MM.1S (cell line): ENCODE results near the gene FITM2.

Source experiments
- DNase-seq: peaks from one replicate; pipeline ENCODE4 v3.0.0-alpha.2; 2015
- H2AFZ ChIP-seq: fragments of 300-600 bp; sonication (generic); 2 replicates; pipeline ENCODE4 v1.6.0; 2016; ENCODE audit warnings: antibody characterized with exemption, low read length
- H3F3A ChIP-seq: fragments of 300-600 bp; sonication (generic); 2 replicates; pipeline ENCODE4 v1.6.1; 2016; ENCODE audit warnings: mild to moderate bottlenecking, antibody characterized with exemption, low read length, moderate library complexity, mixed read lengths; ENCODE audit not compliant: insufficient read depth
- H3K27ac ChIP-seq: fragments of 300-600 bp; sonication (generic); 2 replicates; pipeline ENCODE4 v1.5.1; 2016; ENCODE audit warnings: mild to moderate bottlenecking, low read length
- H3K27me3 ChIP-seq: fragments of 300-600 bp; sonication (generic); replicated peaks from 2 replicates; pipeline ENCODE4 v1.6.0; 2016; ENCODE audit warnings: low read length; ENCODE audit not compliant: insufficient read depth
- H3K36me3 ChIP-seq: fragments of 300-600 bp; sonication (generic); replicated peaks from 2 replicates; pipeline ENCODE4 v1.6.1; 2016; ENCODE audit warnings: mild to moderate bottlenecking, low read length, mixed read lengths; ENCODE audit not compliant: insufficient read depth
- H3K4me1 ChIP-seq: fragments of 300-600 bp; sonication (generic); 2 replicates; pipeline ENCODE4 v1.6.1; 2016; ENCODE audit warnings: low read length, mixed read lengths
- H3K4me2 ChIP-seq: fragments of 300-600 bp; sonication (generic); 2 replicates; pipeline ENCODE4 v1.6.0; 2016; ENCODE audit warnings: low read depth, low read length
- H3K4me3 ChIP-seq: fragments of 300-600 bp; sonication (generic); 2 replicates; pipeline ENCODE4 v1.5.1; 2016; ENCODE audit warnings: low read length, mixed read lengths
- H3K79me2 ChIP-seq: fragments of 300-600 bp; sonication (generic); 2 replicates; pipeline ENCODE4 v1.6.1; 2016; ENCODE audit warnings: mixed run types, low read length, mixed read lengths
- H3K9ac ChIP-seq: fragments of 300-600 bp; sonication (generic); 2 replicates; pipeline ENCODE4 v1.6.1; 2016; ENCODE audit warnings: low read length, mixed read lengths
- H3K9me2 ChIP-seq: fragments of 300-600 bp; sonication (generic); replicated peaks from 2 replicates; pipeline ENCODE4 v1.6.1; 2016; ENCODE audit warnings: mild to moderate bottlenecking, low read length, mixed read lengths; ENCODE audit not compliant: insufficient read depth
- H3K9me3 ChIP-seq: fragments of 300-600 bp; sonication (generic); replicated peaks from 2 replicates; pipeline ENCODE4 v1.6.1; 2016; ENCODE audit warnings: mild to moderate bottlenecking, low read length, mixed read lengths; ENCODE audit not compliant: insufficient read depth
- H4K20me1 ChIP-seq: fragments of 300-600 bp; sonication (generic); 2 replicates; pipeline ENCODE4 v1.6.1; 2016; ENCODE audit warnings: mild to moderate bottlenecking, low read length, moderate library complexity, mixed read lengths; ENCODE audit not compliant: insufficient read depth
- CTCF ChIP-seq: fragments of 300-600 bp; sonication (generic); IDR thresholded peaks from 2 replicates; pipeline ENCODE4 v1.5.1; 2016; ENCODE audit warnings: antibody characterized with exemption, low read length, mixed read lengths
- EZH2 ChIP-seq: fragments of 300-600 bp; sonication (generic); optimal IDR thresholded peaks from 2 replicates; pipeline ENCODE3; 2017; ENCODE audit warnings: low read depth, mild to moderate bottlenecking, antibody characterized with exemption, low read length, mixed read lengths
- EZH2phosphoT487 ChIP-seq: fragments of 300-600 bp; sonication (generic); IDR thresholded peaks from 2 replicates; pipeline ENCODE4 v1.6.1; 2018; ENCODE audit warnings: antibody characterized with exemption, low read length

Gene FITM2

GRCh38 chr20:44336725-44337380 is 25.9 kb upstream of the FITM2 start, which contains the start of gene R3HDML:
Gene R3HDML (plus strand): TSS chr20:44337043. CDS start chr20:44337158, 115 bp downstream.
- Histone ChIP-seq H3F3A (no peaks in the 10 kb centered on the region), H3K4me2 (no peak within 1 kb of the TSS), H3K27me3 (no peaks in the 10 kb centered on the region), H3K27ac (no peak within 1 kb of the TSS), H3K79me2 (no peaks in the 10 kb centered on the region), H4K20me1 (no peaks in the 10 kb centered on the region), H3K4me1 (no peaks in the 10 kb centered on the region), H2AFZ (no peak within 1 kb of the TSS), H3K36me3 (no peaks in the 10 kb centered on the region), H3K4me3 (no peak within 1 kb of the TSS), H3K9ac (no peak within 1 kb of the TSS), H3K9me3 (no peaks in the 10 kb centered on the region), H3K9me2 (no peaks in the 10 kb centered on the region)
- TF ChIP-seq EZH2 (no peak), CTCF (no peak), EZH2phosphoT487 (no peak)
- DNase-seq = no peak

- no peaks in the 10 kb centered on the region for H3F3A ChIP-seq
- no peak for TF ChIP-seq EZH2phosphoT487
- no peak for TF ChIP-seq EZH2
- no peak for TF ChIP-seq CTCF
- H3K27ac ChIP-seq = no peak overlapping the region
- DNase-seq = no peak
- H3K9me2 ChIP-seq = no peaks in the 10 kb centered on the region
- H3K4me3 ChIP-seq = no peak overlapping the region
- no peak overlapping the region for H2AFZ ChIP-seq
- no peaks in the 10 kb centered on the region for H3K36me3 ChIP-seq
- H3K79me2 ChIP-seq = no peaks in the 10 kb centered on the region
- H3K4me1 ChIP-seq = no peaks in the 10 kb centered on the region
- no peaks in the 10 kb centered on the region for H3K9me3 ChIP-seq
- no peaks in the 10 kb centered on the region for H4K20me1 ChIP-seq
- no peak overlapping the region for H3K9ac ChIP-seq
- no peak overlapping the region for H3K4me2 ChIP-seq
- no peaks in the 10 kb centered on the region for H3K27me3 ChIP-seq
Measured at GRCh38 chr20:44336086-44336485, 25.1 kb upstream of the FITM2 start.

- no peak overlapping the region for H2AFZ ChIP-seq
- no peaks in the 10 kb centered on the region for H3K9me2 ChIP-seq
- no peak overlapping the region for H3K27ac ChIP-seq
- TF ChIP-seq EZH2 (no peak), EZH2phosphoT487 (no peak), CTCF (no peak)
- no peaks in the 10 kb centered on the region for H3K27me3 ChIP-seq
- H3K4me1 ChIP-seq = no peaks in the 10 kb centered on the region
- no peaks in the 10 kb centered on the region for H3K36me3 ChIP-seq
- H3K9ac ChIP-seq = no peak overlapping the region
- no peak overlapping the region for H3K4me3 ChIP-seq
- no peak for DNase-seq
- no peak overlapping the region for H3K4me2 ChIP-seq
- H4K20me1 ChIP-seq = no peaks in the 10 kb centered on the region
- no peaks in the 10 kb centered on the region for H3K9me3 ChIP-seq
- no peaks in the 10 kb centered on the region for H3K79me2 ChIP-seq
- H3F3A ChIP-seq = no peaks in the 10 kb centered on the region
Measured at GRCh38 chr20:44335675-44336074, 24.7 kb upstream of the FITM2 start.
